ENCODE measurements around the gene OR9Q1. TPM values are rescaled to one million over a fixed set of nuclear protein-coding genes. Genes with fewer than 3 reads are reported as not detected.

OR9Q1 gene
- polyA plus RNA-seq, 2 of the 4 experiments (the other 2 are of a cell fraction): not detected

GRCh38 chr11:57980201-57980600 lies 43.5 kb upstream of the OR9Q1 start:
- Histone ChIP-seq H3K4me3 (no peak overlapping the region), H3K27ac (no peak overlapping the region), H3K4me2 (no peak overlapping the region), H3K4me1 (no peaks in the 10 kb centered on the region), H3K9me3 (no peaks in the 10 kb centered on the region)
- POLR2A ChIA-PET: no interaction called here
- WGBS (ENCODE audit: missing lambda C conversion rate): 31% methylated on average over 2 of the region's 2 CpGs
- CTCF ChIA-PET: no interaction called here
- TF ChIP-seq HEYL (CRISPR knock-in tag; IDR thresholded peaks at IDR 0.05) (no peak), CTCF (IDR thresholded peaks at IDR 0.05) (no peak), HOXA7 (CRISPR knock-in tag; IDR thresholded peaks at IDR 0.05) (no peak), PBX3 (IDR thresholded peaks at IDR 0.05) (no peak), EHMT2 (IDR thresholded peaks at IDR 0.05; ENCODE audit: low read depth) (no peak), ATOH8 (CRISPR knock-in tag; IDR thresholded peaks at IDR 0.05; ENCODE audit: low read depth) (no peak), CHD2 (IDR thresholded peaks at IDR 0.05; ENCODE audit: low read length, partially characterized antibody) (no peak), HES2 (IDR thresholded peaks at IDR 0.05) (no peak), KDM5A (IDR thresholded peaks at IDR 0.05) (no peak)
- no peak for ATAC-seq
- no peak for DNase-seq (ENCODE audit: low read depth in 1 of 2, low spot score in 1 of 2)
- no peak for FAIRE-seq

GRCh38 chr11:57981536-57981935 lies 42.1 kb upstream of the OR9Q1 start:
- Histone ChIP-seq H3K4me1 (no peaks in the 10 kb centered on the region), H3K27ac (no peak overlapping the region), H3K9me3 (no peaks in the 10 kb centered on the region), H3K4me3 (no peak overlapping the region), H3K4me2 (no peak overlapping the region)
- no peak for DNase-seq (ENCODE audit: low read depth in 1 of 2, low spot score in 1 of 2)
- no peak for ATAC-seq
- POLR2A ChIA-PET: no interaction called here
- 2% methylated on average over 3 of the region's 3 CpGs for WGBS (ENCODE audit: missing lambda C conversion rate)
- CTCF ChIA-PET: no interaction called here
- TF ChIP-seq ZNF302 (CRISPR knock-in tag; IDR thresholded peaks at IDR 0.05): no peak
- no peak for TF ChIP-seq ELK1 (IDR thresholded peaks at IDR 0.05; ENCODE audit: low read depth, low read length)
- TF ChIP-seq CHD2 (IDR thresholded peaks at IDR 0.05; ENCODE audit: low read length, partially characterized antibody): no peak
- TF ChIP-seq CHD4 (IDR thresholded peaks at IDR 0.05; ENCODE audit: borderline replicate concordance): no peak
- TF ChIP-seq EHF (CRISPR knock-in tag; IDR thresholded peaks at IDR 0.05): no peak
- TF ChIP-seq POLR2A (IDR thresholded peaks at IDR 0.05; ENCODE audit: low read length): no peak
- TF ChIP-seq RFX5 (IDR thresholded peaks at IDR 0.05): no peak
- no peak for TF ChIP-seq USF2 (IDR thresholded peaks at IDR 0.05)
- no peak for TF ChIP-seq KDM1A (IDR thresholded peaks at IDR 0.05; ENCODE audit: low read depth)
- no peak for TF ChIP-seq E2F6 (IDR thresholded peaks at IDR 0.05; ENCODE audit: borderline replicate concordance, low read depth)
- no peak for TF ChIP-seq HOXA7 (CRISPR knock-in tag; IDR thresholded peaks at IDR 0.05)
- no peak for TF ChIP-seq MYC (IDR thresholded peaks at IDR 0.05; ENCODE audit: borderline replicate concordance, low read length)
- TF ChIP-seq NFE2L2 (conservative IDR thresholded peaks at IDR 0.05; ENCODE audit: low read length): no peak
- no peak for TF ChIP-seq GATA3 (IDR thresholded peaks at IDR 0.05; ENCODE audit: borderline replicate concordance)
- TF ChIP-seq REST (IDR thresholded peaks at IDR 0.05): no peak
- FAIRE-seq: no peak
